Right lobe of liver (tissue), 4 donors: ENCODE data around the gene COL1A2.

Experiments used
- CTCF ChIP-seq, 4 donors: fragments of 200-600 bp in 3 of 4; fragments of 450-650 bp in 1 of 4; IDR thresholded peaks; one replicate each; pipeline versions ENCODE4 v1.5.1 to v1.8.0; 2016 to 2022; ENCODE audit warnings: antibody characterized with exemption in 4 of 4, mild to moderate bottlenecking in 2 of 4
- POLR2A ChIP-seq: fragments of 450-650 bp; IDR thresholded peaks from one replicate; pipeline ENCODE4 v1.6.1; 2017; ENCODE audit warnings: antibody characterized with exemption, mild to moderate bottlenecking
- donor health status: DM: no; HTN: no; CAD: no.
- donor health status: DM: no; HTN: no; CAD: no.
- donor health status: DM: no; HTN: yes; CAD: no.

- TF ChIP-seq CTCF (IDR thresholded peaks at IDR 0.05) (no peak), POLR2A (no peak)
These were observed 27.9 kb upstream of the COL1A2 start for GRCh38 chr7:94366832-94367231.
